Breast epithelium (tissue), 4 donors: ENCODE measurements around the gene CCNT1. TPM values are rescaled to one million over a fixed set of nuclear protein-coding genes. Genes with fewer than 3 reads are reported as not detected.

Experiments used
- DNase-seq, 2 donors: peaks; one replicate each; pipeline ENCODE4 v3.0.0-alpha.2; 2019; ENCODE audit warnings: low spot score in 2 of 2
- H3K27ac ChIP-seq, 2 donors: fragments of 200-600 bp; sonication (generic) in 1 of 2; one replicate each; pipeline ENCODE4 v1.5.1; 2016 to 2019; ENCODE audit warnings: mild to moderate bottlenecking in 1 of 2
- H3K27me3 ChIP-seq, 2 donors: fragments of 200-600 bp; sonication (generic) in 1 of 2; one replicate each; pipeline versions ENCODE4 v1.5.1 to v1.6.0; 2017 to 2019; ENCODE audit warnings: control low read depth in 1 of 2, mild to moderate bottlenecking in 1 of 2
- H3K36me3 ChIP-seq: fragments of 200-600 bp; one replicate; pipeline ENCODE4 v1.5.1; 2019
- H3K4me1 ChIP-seq, 2 donors: fragments of 200-600 bp; sonication (generic); one replicate each; pipeline ENCODE4 v1.5.1; 2016 to 2019; ENCODE audit warnings: control low read depth in 1 of 2
- H3K4me3 ChIP-seq, 3 donors: fragments of 200-600 bp; sonication (generic); 1 replicate in 2 of 3; 2 replicates in 1 of 3; pipeline ENCODE4 v1.5.1; 2016 to 2019; ENCODE audit warnings: mild to moderate bottlenecking in 3 of 3, moderate library complexity in 2 of 3
- H3K9me3 ChIP-seq, 2 donors: fragments of 200-600 bp; sonication (generic) in 1 of 2; one replicate each; pipeline ENCODE4 v1.5.1; 2016 to 2019; ENCODE audit warnings: control low read depth in 1 of 2
- POLR2A ChIP-seq: fragments of 450-650 bp; IDR thresholded peaks from one replicate; pipeline ENCODE4 v1.6.1; 2016; ENCODE audit warnings: antibody characterized with exemption, mild to moderate bottlenecking, moderate library complexity
- POLR2AphosphoS5 ChIP-seq, 3 donors: sonication (generic); formaldehyde crosslinking; IDR thresholded peaks; one replicate each; pipeline ENCODE4 v1.6.1; 2017; ENCODE audit warnings: antibody characterized with exemption in 3 of 3
- intact Hi-C: fragments of 100-400 bp; cut with DNase I; formaldehyde crosslinking; loops from one replicate; pipeline ENCODE4 v1.15.1; 2023; ENCODE audit warnings: low total_unique reads
- total RNA-seq, 3 donors: library from RNA; depleted of rRNA; stranded (reverse); fragments of >200 nt; gene quantifications; one replicate each; pipeline ENCODE4 v1.1.0, GENCODE V29; 2016
- TF ChIP-seq, protein P1 (sequence below), 3 donors: fragments of 450-650 bp; IDR thresholded peaks; one replicate each; pipeline ENCODE4 v1.5.1; 2016 to 2017; ENCODE audit warnings: antibody characterized with exemption in 3 of 3, mild to moderate bottlenecking in 3 of 3, moderate library complexity in 3 of 3

Gene CCNT1
- total RNA-seq, 3 donors from 2014 or later = 25.9 to 51.7 (median 26.7) TPM

DNA sequence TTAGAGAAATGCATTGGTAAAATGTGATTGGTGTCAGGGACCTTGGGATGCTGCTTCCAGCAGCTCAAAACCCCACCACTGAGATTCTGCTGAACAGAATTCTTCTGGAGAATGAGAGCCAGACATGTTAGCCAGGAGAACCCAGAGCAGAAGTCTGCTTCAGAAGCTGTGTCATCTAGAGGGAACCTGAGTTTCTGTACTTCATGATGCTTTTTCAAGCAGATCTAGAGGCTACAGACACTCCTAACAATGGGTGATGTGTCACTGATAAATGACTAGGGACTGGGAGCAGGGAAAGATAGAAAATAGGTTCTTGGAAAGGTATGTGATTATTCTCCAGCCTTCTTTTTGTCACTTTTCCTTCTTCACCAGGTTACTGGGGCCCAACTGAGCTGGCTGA is 76.1 kb downstream of the CCNT1 start:
- no peak overlapping the region for H3K4me3 ChIP-seq
- intact Hi-C loops = no loop called here
- no peak for TF ChIP-seq POLR2AphosphoS5 (IDR thresholded peaks at IDR 0.05)
- no peak for TF ChIP-seq POLR2A
- TF ChIP-seq, protein P1, sequence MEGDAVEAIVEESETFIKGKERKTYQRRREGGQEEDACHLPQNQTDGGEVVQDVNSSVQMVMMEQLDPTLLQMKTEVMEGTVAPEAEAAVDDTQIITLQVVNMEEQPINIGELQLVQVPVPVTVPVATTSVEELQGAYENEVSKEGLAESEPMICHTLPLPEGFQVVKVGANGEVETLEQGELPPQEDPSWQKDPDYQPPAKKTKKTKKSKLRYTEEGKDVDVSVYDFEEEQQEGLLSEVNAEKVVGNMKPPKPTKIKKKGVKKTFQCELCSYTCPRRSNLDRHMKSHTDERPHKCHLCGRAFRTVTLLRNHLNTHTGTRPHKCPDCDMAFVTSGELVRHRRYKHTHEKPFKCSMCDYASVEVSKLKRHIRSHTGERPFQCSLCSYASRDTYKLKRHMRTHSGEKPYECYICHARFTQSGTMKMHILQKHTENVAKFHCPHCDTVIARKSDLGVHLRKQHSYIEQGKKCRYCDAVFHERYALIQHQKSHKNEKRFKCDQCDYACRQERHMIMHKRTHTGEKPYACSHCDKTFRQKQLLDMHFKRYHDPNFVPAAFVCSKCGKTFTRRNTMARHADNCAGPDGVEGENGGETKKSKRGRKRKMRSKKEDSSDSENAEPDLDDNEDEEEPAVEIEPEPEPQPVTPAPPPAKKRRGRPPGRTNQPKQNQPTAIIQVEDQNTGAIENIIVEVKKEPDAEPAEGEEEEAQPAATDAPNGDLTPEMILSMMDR (IDR thresholded peaks at IDR 0.05) = no peak
- H3K36me3 ChIP-seq = no peaks in the 10 kb centered on the region
- H3K27ac ChIP-seq = no peak overlapping the region
- no peaks in the 10 kb centered on the region for H3K9me3 ChIP-seq
- no peak for DNase-seq
- H3K27me3 ChIP-seq = no peaks in the 10 kb centered on the region
- H3K4me1 ChIP-seq = no peaks in the 10 kb centered on the region

Other genes with a start within 250 kb of the CCNT1 start
- gene ANP32D, start 244.1 kb downstream of the CCNT1 start, total RNA-seq = under 1 TPM in 1 of 3 donors, not detected in 2; 0.59 TPM
- under 1 TPM in 1 of 3 donors, not detected in 2; 0.64 TPM for gene C12orf54, start 234.2 kb downstream of the CCNT1 start, total RNA-seq
- gene OR8S1, start 191.1 kb downstream of the CCNT1 start, total RNA-seq = not detected
- not detected for gene LALBA, start 146.7 kb downstream of the CCNT1 start, total RNA-seq
- 100 to 1,000 TPM in 1 of 3 donors, 10 to 100 TPM in 2; 48.0 to 113 (median 76.4) TPM for gene KANSL2, start 34.5 kb downstream of the CCNT1 start, total RNA-seq
- 10 to 100 TPM; 42.0 to 61.4 (median 46.7) TPM for gene ADCY6, start 72.4 kb upstream of the CCNT1 start, total RNA-seq
- 10 to 100 TPM in 2 of 3 donors, 1 to 10 TPM in 1; 4.0 to 17.0 (median 10.8) TPM for gene CACNB3, start 101.8 kb upstream of the CCNT1 start, total RNA-seq
- gene DDX23, start 135.5 kb upstream of the CCNT1 start, total RNA-seq = 10 to 100 TPM; 65.4 to 89.9 (median 76.0) TPM
- gene RND1, start 149.2 kb upstream of the CCNT1 start, total RNA-seq = 1 to 10 TPM; 1.1 to 5.4 (median 3.3) TPM
- 10 to 100 TPM in 2 of 3 donors, 1 to 10 TPM in 1; 3.7 to 15.7 (median 13.5) TPM for gene FKBP11, start 208.8 kb upstream of the CCNT1 start, total RNA-seq
- gene ARF3, start 240.8 kb upstream of the CCNT1 start, total RNA-seq = 10 to 100 TPM; 65.2 to 86.2 (median 75.2) TPM